GM23248 (cell line): ENCODE measurements around the gene UBE2F. TPM values are rescaled to one million over a fixed set of nuclear protein-coding genes. Genes with fewer than 3 reads are reported as not detected.

Source experiments
- DNase-seq: peaks from one replicate; pipeline ENCODE4 v3.0.0-alpha.2; 2015
- H2AFZ ChIP-seq: fragments of 200-600 bp; sonication (generic); 2 replicates; pipeline ENCODE4 v1.6.1; 2016; ENCODE audit warnings: antibody characterized with exemption
- H3F3A ChIP-seq: fragments of 200-600 bp; sonication (generic); 2 replicates; pipeline ENCODE4 v1.6.1; 2016; ENCODE audit warnings: mild to moderate bottlenecking, antibody characterized with exemption, mixed run types; ENCODE audit not compliant: insufficient read depth
- H3K27ac ChIP-seq: fragments of 200-600 bp; sonication (generic); 2 replicates; pipeline ENCODE4 v1.5.1; 2016; ENCODE audit warnings: mild to moderate bottlenecking
- H3K27me3 ChIP-seq: fragments of 200-600 bp; sonication (generic); replicated peaks from 2 replicates; pipeline ENCODE4 v1.6.1; 2016; ENCODE audit warnings: mild to moderate bottlenecking; ENCODE audit not compliant: insufficient read depth
- H3K36me3 ChIP-seq: fragments of 200-600 bp; sonication (generic); 2 replicates; pipeline ENCODE4 v1.6.1; 2016; ENCODE audit warnings: low read depth, mild to moderate bottlenecking
- H3K4me1 ChIP-seq: fragments of 200-600 bp; sonication (generic); 2 replicates; pipeline ENCODE4 v1.6.1; 2016; ENCODE audit warnings: mild to moderate bottlenecking; ENCODE audit not compliant: insufficient read depth
- H3K4me2 ChIP-seq: fragments of 200-600 bp; sonication (generic); one replicate; pipeline ENCODE4 v1.6.1; 2016; ENCODE audit warnings: mild to moderate bottlenecking; ENCODE audit not compliant: unreplicated experiment
- H3K4me3 ChIP-seq: fragments of 200-600 bp; sonication (generic); 2 replicates; pipeline ENCODE4 v1.5.1; 2016; ENCODE audit warnings: mild to moderate bottlenecking
- H3K79me2 ChIP-seq: fragments of 200-600 bp; sonication (generic); 2 replicates; pipeline ENCODE4 v1.6.1; 2016; ENCODE audit warnings: mild to moderate bottlenecking; ENCODE audit not compliant: insufficient read depth
- H3K9ac ChIP-seq: fragments of 200-600 bp; sonication (generic); 2 replicates; pipeline ENCODE4 v1.6.1; 2016; ENCODE audit warnings: mild to moderate bottlenecking
- H3K9me2 ChIP-seq: fragments of 200-600 bp; sonication (generic); 2 replicates; pipeline ENCODE4 v1.6.1; 2016; ENCODE audit warnings: mixed run types, mild to moderate bottlenecking, moderate library complexity; ENCODE audit not compliant: insufficient read depth
- H3K9me3 ChIP-seq: fragments of 200-600 bp; sonication (generic); one replicate; pipeline ENCODE4 v1.6.1; 2017; ENCODE audit warnings: low read depth
- H4K20me1 ChIP-seq: fragments of 200-600 bp; sonication (generic); 2 replicates; pipeline ENCODE4 v1.6.0; 2016; ENCODE audit not compliant: insufficient read depth
- EZH2 ChIP-seq: fragments of 200-600 bp; sonication (generic); IDR thresholded peaks from 2 replicates; pipeline ENCODE4 v1.6.1; 2018; ENCODE audit warnings: antibody characterized with exemption, mild to moderate bottlenecking; ENCODE audit not compliant: insufficient read depth, poor library complexity, severe bottlenecking
- EZH2phosphoT487 ChIP-seq: fragments of 200-600 bp; sonication (generic); IDR thresholded peaks from 2 replicates; pipeline ENCODE4 v1.6.1; 2018; ENCODE audit warnings: antibody characterized with exemption, moderate library complexity, mild to moderate bottlenecking, low read depth; ENCODE audit not compliant: insufficient read depth
- WGBS, 2 experiments: methylation state at CpG; one replicate each; pipeline ENCODE4 v1.1.6; 2015 to 2017; ENCODE audit warnings: low lambda C conversion rate in 2 of 2, low coverage in 1 of 2; ENCODE audit errors: missing lambda C conversion rate in 2 of 2; 5-methylcytosine and 5-hydroxymethylcytosine counted together
- in situ Hi-C: fragments of 300-500 bp; cut with MboI; formaldehyde crosslinking; loops from 2 replicates; pipeline ENCODE4 v1.15.0; 2020
- polyA plus RNA-seq: library from polyadenylated mRNA; unstranded; fragments of >200 nt; fragmentation: Nextera tagmentation; extraction: Ambion mirVana; gene quantifications from 2 replicates; pipeline ENCODE4 v1.2.1, GENCODE V29; 2016
- total RNA-seq: library from RNA; depleted of rRNA; stranded (reverse); fragments of >200 nt; shearing (Covaris generic); gene quantifications from 2 replicates; pipeline ENCODE4 v1.2.3, GENCODE V29; 2014

Gene UBE2F
- total and polyA plus RNA-seq, 2 experiments from 2014 or later, result 88.7 to 129 TPM

GRCh38 chr2:237993701-237994100 lies 26.9 kb downstream of the UBE2F start:
- no peaks in the 10 kb centered on the region for H3K9me3 ChIP-seq
- TF ChIP-seq EZH2, result no peak
- no peak for TF ChIP-seq EZH2phosphoT487
- WGBS, 2 experiments, result 91 to 100% methylated on average over 1 of the region's 1 CpG
- H3K9me2 ChIP-seq, result no peaks in the 10 kb centered on the region
- in situ Hi-C loops, result no loop called here
- no peak overlapping the region for H3K27ac ChIP-seq
- peaks cover 10% of the 10 kb centered on the region for H3K4me1 ChIP-seq
- peaks cover 10% of the 10 kb centered on the region; the same call in 1 of the 2 replicates for H3K36me3 ChIP-seq
- DNase-seq, result no peak
- H2AFZ ChIP-seq, result no peak overlapping the region
- no peak overlapping the region for H3K9ac ChIP-seq
- H3K27me3 ChIP-seq, result no peaks in the 10 kb centered on the region
- H3K4me2 ChIP-seq, result no peak overlapping the region
- H3F3A ChIP-seq, result peaks cover 22% of the 10 kb centered on the region
- H3K79me2 ChIP-seq, result peaks cover 18% of the 10 kb centered on the region
- no peak overlapping the region for H3K4me3 ChIP-seq
- H4K20me1 ChIP-seq, result no peaks in the 10 kb centered on the region

- 89 to 94% methylated on average over 2 of the region's 2 CpGs for WGBS, 2 experiments
- Histone ChIP-seq H3K9ac (no peak overlapping the region), H3F3A (peaks cover 22% of the 10 kb centered on the region), H3K27me3 (no peaks in the 10 kb centered on the region), H3K27ac (no peak overlapping the region), H4K20me1 (no peaks in the 10 kb centered on the region), H3K9me2 (no peaks in the 10 kb centered on the region), H3K9me3 (no peaks in the 10 kb centered on the region), H3K4me3 (no peak overlapping the region), H3K79me2 (peaks cover 21% of the 10 kb centered on the region), H2AFZ (no peak overlapping the region), H3K4me2 (no peak overlapping the region), H3K4me1 (peaks cover 10% of the 10 kb centered on the region), H3K36me3 (peaks cover 10% of the 10 kb centered on the region; the same call in 1 of the 2 replicates)
- in situ Hi-C loops, result no loop called here
- DNase-seq, result no peak
- TF ChIP-seq EZH2phosphoT487 (no peak), EZH2 (no peak)
Measured at GRCh38 chr2:237995036-237995435, 28.2 kb downstream of the UBE2F start.

GRCh38 chr2:237996021-237996593 lies 29.3 kb downstream of the UBE2F start:
- peak; percentile 75 for DNase-seq
- Histone ChIP-seq H3K36me3 (peaks cover 10% of the 10 kb centered on the region; the same call in 1 of the 2 replicates), H3F3A (peaks cover 22% of the 10 kb centered on the region), H3K4me2 (peak overlapping the region; percentile 5), H3K9me2 (no peaks in the 10 kb centered on the region), H3K9ac (no peak overlapping the region), H3K9me3 (no peaks in the 10 kb centered on the region), H3K79me2 (peaks cover 31% of the 10 kb centered on the region), H4K20me1 (no peaks in the 10 kb centered on the region), H3K27me3 (no peaks in the 10 kb centered on the region), H2AFZ (no peak overlapping the region), H3K4me3 (no peak overlapping the region), H3K27ac (peak overlapping the region; percentile 19; the same call in 1 of the 2 replicates), H3K4me1 (peaks cover 10% of the 10 kb centered on the region)
- in situ Hi-C loops, result no loop called here
- TF ChIP-seq EZH2phosphoT487 (no peak), EZH2 (no peak)
- WGBS, 2 experiments, result 59 to 68% methylated on average over 6 to 9 of the region's 9 CpGs

- in situ Hi-C loops, result no loop called here
- Histone ChIP-seq H3K9me3 (no peaks in the 10 kb centered on the region), H3F3A (peaks cover 22% of the 10 kb centered on the region), H4K20me1 (no peaks in the 10 kb centered on the region), H3K27ac (no peak overlapping the region), H3K4me1 (peaks cover 10% of the 10 kb centered on the region), H3K4me3 (no peak overlapping the region), H2AFZ (no peak overlapping the region), H3K9me2 (no peaks in the 10 kb centered on the region), H3K4me2 (no peak overlapping the region), H3K36me3 (0 out of 2 replicates have a peak, but pooled peaks cover 3% of the 10 kb centered on the region), H3K27me3 (no peaks in the 10 kb centered on the region), H3K79me2 (peaks cover 31% of the 10 kb centered on the region), H3K9ac (no peak overlapping the region)
- TF ChIP-seq EZH2, result no peak
- TF ChIP-seq EZH2phosphoT487, result no peak
- WGBS, 2 experiments, result 73 to 75% methylated on average over 4 of the region's 4 CpGs
- no peak for DNase-seq
Measured at GRCh38 chr2:237997521-237997920, 30.7 kb downstream of the UBE2F start.

GRCh38 chr2:237998530-237998929 lies 31.7 kb downstream of the UBE2F start:
- Histone ChIP-seq H3K9me3 (no peaks in the 10 kb centered on the region), H3K4me1 (peaks cover 10% of the 10 kb centered on the region), H3K36me3 (0 out of 2 replicates have a peak, but pooled peaks cover 3% of the 10 kb centered on the region), H4K20me1 (no peaks in the 10 kb centered on the region), H3K9me2 (no peaks in the 10 kb centered on the region), H3F3A (peaks cover 22% of the 10 kb centered on the region), H3K27ac (no peak overlapping the region), H3K4me2 (no peak overlapping the region), H3K9ac (no peak overlapping the region), H3K79me2 (peaks cover 39% of the 10 kb centered on the region), H3K27me3 (no peaks in the 10 kb centered on the region), H3K4me3 (no peak overlapping the region), H2AFZ (no peak overlapping the region)
- peak; percentile 23 for DNase-seq
- in situ Hi-C loops, result no loop called here
- WGBS, 2 experiments, result 89 to 90% methylated on average over 4 of the region's 4 CpGs
- TF ChIP-seq EZH2phosphoT487 (no peak), EZH2 (no peak)
